ENCODE data around the gene OSBPL2.

OSBPL2 gene

GRCh38 chr20:62258499-62259293, 20.4 kb downstream of the OSBPL2 start:
- no peak for DNase-seq (ENCODE audit: low spot score)

- DNase-seq (ENCODE audit: low spot score): no peak
Measured at GRCh38 chr20:62259294-62259565, 20.9 kb downstream of the OSBPL2 start.

GRCh38 chr20:62262064-62262463, 23.7 kb downstream of the OSBPL2 start:
- DNase-seq (ENCODE audit: low spot score): no peak

GRCh38 chr20:62263396-62263795, 25.1 kb downstream of the OSBPL2 start:
- no peak for DNase-seq (ENCODE audit: low spot score)

- DNase-seq (ENCODE audit: low spot score): no peak
Measured at GRCh38 chr20:62265365-62265764, 27.0 kb downstream of the OSBPL2 start.

GRCh38 chr20:62266340-62266739, 28.0 kb downstream of the OSBPL2 start:
- DNase-seq (ENCODE audit: low spot score): no peak

GRCh38 chr20:62266851-62267250, 28.5 kb downstream of the OSBPL2 start:
- DNase-seq (ENCODE audit: low spot score): no peak

GRCh38 chr20:62267543-62267942, 29.2 kb downstream of the OSBPL2 start:
- DNase-seq (ENCODE audit: low spot score): no peak

- DNase-seq (ENCODE audit: low spot score): no peak
Measured at GRCh38 chr20:62268228-62268900, 30.0 kb downstream of the OSBPL2 start.

- no peak for DNase-seq (ENCODE audit: low spot score)
Measured at GRCh38 chr20:62269378-62269777, 31.1 kb downstream of the OSBPL2 start.

- no peak for DNase-seq (ENCODE audit: low spot score)
Measured at GRCh38 chr20:62269871-62270270, 31.6 kb downstream of the OSBPL2 start.

- DNase-seq (ENCODE audit: low spot score): no peak
Measured at GRCh38 chr20:62272200-62272599, 33.9 kb downstream of the OSBPL2 start.

GRCh38 chr20:62273416-62273815, 35.1 kb downstream of the OSBPL2 start:
- DNase-seq (ENCODE audit: low spot score): no peak

- DNase-seq (ENCODE audit: low spot score): peak; percentile 82
Measured at GRCh38 chr20:62274332-62274950, 36.1 kb downstream of the OSBPL2 start.

GRCh38 chr20:62275219-62275618, 36.9 kb downstream of the OSBPL2 start:
- no peak for DNase-seq (ENCODE audit: low spot score)

- DNase-seq (ENCODE audit: low spot score): peak; percentile 52
Measured at GRCh38 chr20:62276439-62276838, 38.1 kb downstream of the OSBPL2 start.

GRCh38 chr20:62277253-62277652, 38.9 kb downstream of the OSBPL2 start:
- no peak for DNase-seq (ENCODE audit: low spot score)

- no peak for DNase-seq (ENCODE audit: low spot score)
Measured at GRCh38 chr20:62280303-62280702, 42.0 kb downstream of the OSBPL2 start.

GRCh38 chr20:62281161-62281933, 43.0 kb downstream of the OSBPL2 start:
- no peak for DNase-seq (ENCODE audit: low spot score)

GRCh38 chr20:62282103-62282502, 43.8 kb downstream of the OSBPL2 start:
- DNase-seq (ENCODE audit: low spot score): no peak

- no peak for DNase-seq (ENCODE audit: low spot score)
Measured at GRCh38 chr20:62282877-62283503, 44.7 kb downstream of the OSBPL2 start.

- DNase-seq (ENCODE audit: low spot score): no peak
Measured at GRCh38 chr20:62284448-62284847, 46.1 kb downstream of the OSBPL2 start.

Measured in Ammon's horn (tissue), 1 donor.